GM19043 (cell line): ENCODE measurements around the gene THTPA.
A peak's percentile ranks its signal among the peaks of the same experiment; 100 is the strongest.

Experiments used
- ATAC-seq: cut with Tn5 transposase; IDR thresholded peaks from one replicate; pipeline ENCODE4 v1.9.1; 2021; ENCODE audit warnings: low read depth; ENCODE audit not compliant: unreplicated experiment

THTPA gene

DNA sequence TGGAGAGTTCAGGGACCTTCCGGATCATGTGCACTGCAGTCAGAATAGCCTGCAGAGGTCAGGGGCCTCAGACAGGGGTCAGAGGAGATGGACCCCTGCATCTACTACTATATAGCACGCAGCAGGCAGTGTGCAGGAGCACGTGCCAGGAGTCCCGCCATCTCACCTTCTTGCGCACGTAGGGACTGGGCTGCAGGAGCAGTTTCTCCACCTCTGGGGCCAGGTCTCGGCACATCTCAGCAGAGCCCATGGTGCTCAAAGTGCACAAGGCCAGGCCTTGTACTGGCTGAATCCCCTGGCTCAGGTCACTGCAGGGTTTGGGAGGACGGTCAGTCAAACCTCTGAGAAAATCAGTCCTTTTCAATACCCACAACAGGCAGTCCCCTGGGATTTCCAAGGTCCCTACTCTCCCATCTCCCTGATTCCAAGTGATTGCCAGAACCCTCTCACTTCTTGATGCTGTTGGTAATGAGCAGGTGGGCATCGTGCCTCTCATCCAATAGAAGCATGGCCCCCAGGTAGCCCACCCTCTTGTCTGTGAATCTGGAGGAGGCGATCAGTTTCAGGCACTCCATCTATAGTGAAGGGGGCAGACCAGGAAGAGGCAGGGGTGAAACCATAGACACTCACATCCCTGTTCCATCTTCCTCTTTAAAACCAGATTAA lies 10.2 kb downstream of the THTPA start:
- no peak for ATAC-seq

DNA sequence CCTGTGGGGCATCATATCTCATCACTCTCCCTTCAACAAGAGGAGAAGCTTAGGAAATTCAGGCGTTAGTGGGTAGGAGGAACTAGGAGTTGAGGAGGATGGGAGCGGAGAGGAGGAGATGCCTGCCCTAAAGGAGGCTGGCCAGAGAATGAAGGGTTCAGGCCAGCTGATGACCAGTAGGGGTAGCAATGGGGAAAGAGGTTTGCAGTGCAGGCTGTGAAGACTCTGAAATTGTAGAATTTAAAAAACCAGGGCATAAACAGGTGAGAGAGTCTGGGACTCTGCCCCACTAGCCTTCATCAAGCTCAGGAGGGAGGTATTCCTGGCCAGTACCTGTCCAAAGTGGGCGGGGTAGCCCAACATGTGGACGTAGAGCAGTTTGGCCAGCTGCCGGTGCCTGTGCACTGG lies 10.7 kb downstream of the THTPA start:
- peak; percentile 7 for ATAC-seq

DNA sequence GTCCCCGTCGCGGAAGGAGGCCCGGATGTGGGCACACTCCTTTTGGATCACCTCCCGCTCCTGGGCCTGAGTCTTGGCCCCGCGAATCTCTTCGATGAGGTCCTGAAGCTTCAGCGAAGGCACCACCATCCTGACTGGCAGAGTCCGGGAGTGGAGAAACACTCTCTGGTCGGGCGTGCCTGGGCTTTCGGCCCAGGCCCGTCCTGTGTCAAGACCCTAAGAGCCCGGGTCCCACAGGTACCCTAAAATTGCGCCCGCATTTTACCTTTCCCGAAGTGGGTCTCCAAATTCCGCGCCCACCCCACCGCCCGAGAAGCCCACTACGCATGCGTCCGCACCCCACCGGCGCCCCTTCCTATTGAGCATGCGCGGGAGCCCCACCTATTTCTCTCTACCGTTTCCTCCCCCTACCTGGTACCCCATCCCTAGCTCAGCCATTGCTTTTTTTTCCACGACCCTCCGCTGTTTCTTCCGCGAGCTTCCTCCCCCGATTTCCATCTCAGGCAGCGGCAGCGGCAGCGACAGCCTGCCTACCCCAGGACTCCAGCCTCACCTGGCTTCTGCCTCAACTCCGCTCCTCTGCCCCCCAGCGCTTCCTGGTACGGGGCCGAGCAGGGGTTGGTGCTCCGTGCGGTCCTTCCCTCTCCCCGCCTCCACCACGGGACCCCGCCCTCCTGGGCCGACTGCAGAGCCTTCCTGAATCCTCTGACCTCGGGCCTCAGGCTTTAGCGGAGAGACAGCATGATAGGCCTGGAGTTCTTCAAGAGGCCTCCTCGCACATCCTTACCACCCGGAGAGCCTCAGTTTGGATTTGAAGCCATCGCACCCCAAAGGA lies 11.3 kb downstream of the THTPA start, which contains the start of gene AP1G2:
TSS of gene AP1G2 (minus strand) at position 606 of the 835 bp plus-strand sequence. CDS start at position 129, 477 bp downstream.
- ATAC-seq = peak; percentile 82

DNA sequence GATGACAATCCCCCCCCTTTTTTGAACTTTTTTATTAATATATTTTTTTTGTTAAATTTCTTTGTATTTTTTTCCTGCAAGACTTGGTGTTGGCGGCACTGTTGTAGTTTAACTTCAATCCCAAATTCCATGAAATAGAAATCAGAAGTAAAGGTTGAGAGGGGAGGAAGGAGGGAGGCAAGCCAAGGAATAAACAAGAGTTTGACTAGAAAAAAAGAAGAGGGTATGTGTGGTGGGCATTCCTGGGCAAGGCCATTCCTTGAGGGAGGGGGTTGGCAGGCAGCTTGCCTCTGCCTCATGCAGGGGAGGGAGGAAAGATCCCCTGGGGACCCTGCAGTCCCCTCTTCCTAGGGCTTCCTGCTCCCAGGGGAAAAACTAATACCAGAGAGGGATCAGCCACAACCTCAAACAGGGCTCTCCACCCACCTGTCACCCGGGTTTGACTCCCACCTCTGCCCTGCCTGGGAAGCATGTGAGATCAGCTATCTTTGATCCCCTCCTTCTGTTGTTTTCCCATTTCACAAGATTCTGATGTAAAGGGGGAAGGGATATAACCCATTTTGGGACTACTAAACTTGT lies 12.0 kb downstream of the THTPA start:
- no peak for ATAC-seq

DNA sequence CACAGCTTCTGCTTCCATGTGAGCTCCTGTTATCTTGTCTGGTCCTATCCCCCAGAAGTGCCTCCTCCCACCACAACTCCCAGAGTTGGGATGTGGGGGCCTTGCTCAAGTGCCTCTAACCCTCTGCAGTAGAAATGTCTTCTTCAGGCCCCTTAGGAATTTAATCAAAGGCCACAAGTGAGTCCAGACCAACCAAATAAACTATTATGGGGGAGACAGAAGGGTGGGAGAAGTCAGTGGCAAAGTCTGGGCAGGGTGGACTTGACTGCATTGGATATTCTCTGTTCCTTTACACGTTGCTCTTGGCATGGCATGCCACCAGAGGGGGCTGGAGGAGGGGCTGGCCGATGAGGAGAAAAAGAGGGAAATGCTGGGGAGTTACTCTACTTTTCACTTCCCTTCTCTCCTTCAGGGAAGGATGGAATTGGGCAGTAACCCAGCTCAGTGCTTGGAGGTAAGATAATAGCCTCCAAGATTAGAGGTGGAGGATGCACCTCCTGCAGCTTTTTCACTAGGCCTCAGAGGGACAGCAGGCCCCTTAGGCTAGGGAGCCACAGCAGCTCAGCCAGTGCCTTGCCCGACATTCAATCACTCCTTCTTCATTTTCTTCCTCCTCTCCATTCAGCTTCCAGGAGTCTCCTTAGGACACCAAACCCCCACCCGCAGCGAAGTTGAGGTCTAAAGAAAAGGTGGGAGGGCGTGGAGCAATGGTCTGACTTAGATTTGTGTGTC lies 12.7 kb downstream of the THTPA start:
- ATAC-seq = no peak

DNA sequence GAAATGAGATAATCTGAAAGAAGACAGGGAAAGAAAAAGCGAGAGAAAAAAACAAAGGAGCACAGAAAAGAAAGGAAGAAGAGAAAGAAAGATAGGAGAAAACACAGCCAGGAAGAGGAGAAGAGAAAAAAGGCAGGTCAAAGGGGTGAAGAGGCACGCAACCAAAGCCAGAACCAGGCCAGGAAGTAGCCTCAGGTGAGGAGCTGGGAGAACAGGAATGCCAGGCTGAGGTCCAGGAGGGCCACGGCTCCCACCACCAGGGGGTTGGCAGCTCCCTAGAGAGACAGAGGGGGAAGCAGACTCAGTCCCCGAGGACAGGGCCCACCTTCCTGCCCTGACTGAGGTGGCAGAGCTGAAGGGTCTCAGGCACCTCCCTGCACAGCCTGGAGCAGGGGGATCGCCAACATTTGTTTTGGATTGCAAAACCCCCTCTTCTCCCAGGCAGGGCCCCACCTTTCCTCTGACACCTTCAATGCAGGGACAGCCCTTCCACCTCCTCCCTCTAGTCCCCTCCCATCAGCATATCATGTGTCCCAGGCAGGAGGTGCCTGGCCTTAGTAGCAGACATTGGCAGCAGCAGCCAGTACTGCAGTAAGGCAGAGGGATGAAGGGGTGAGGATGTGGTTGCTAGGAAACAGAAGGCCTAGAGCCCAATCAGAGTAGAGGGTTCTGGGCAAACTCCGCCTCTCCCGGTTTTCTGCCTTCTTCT lies 13.5 kb downstream of the THTPA start:
- ATAC-seq = no peak

DNA sequence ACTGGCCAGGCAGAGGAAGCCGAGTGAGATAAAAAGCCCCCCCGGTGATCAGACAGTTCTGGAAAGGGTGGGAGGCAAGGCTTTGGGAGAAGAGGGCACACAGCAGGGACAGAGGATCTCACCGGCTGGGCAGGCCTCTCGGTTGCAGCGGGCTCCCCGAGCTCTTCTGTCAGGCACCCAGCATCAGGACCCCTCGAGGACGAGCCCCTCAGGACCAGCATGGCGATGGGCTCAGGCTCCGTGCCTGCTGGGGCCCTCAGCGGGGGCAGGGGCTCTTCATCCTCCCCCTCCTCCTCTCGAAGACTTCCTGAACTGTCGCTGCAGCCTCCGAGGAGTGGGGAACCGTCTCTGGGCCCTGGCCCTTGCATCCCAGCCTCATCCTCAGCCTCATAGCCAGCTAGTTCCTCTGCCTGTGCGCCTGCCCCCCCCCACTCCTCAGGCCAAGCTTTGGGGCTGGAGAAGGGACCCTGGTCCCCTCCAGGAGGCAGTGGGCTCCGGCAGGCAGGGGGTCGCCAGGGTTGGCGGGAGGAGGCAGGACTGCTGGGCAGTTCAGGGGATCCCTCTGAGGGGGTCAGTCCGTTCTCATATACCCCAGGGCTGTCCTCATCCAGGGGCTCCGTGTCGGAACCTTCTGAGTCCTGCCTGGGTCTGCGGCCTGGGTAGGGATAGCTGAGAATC lies 14.9 kb downstream of the THTPA start:
- ATAC-seq = no peak

DNA sequence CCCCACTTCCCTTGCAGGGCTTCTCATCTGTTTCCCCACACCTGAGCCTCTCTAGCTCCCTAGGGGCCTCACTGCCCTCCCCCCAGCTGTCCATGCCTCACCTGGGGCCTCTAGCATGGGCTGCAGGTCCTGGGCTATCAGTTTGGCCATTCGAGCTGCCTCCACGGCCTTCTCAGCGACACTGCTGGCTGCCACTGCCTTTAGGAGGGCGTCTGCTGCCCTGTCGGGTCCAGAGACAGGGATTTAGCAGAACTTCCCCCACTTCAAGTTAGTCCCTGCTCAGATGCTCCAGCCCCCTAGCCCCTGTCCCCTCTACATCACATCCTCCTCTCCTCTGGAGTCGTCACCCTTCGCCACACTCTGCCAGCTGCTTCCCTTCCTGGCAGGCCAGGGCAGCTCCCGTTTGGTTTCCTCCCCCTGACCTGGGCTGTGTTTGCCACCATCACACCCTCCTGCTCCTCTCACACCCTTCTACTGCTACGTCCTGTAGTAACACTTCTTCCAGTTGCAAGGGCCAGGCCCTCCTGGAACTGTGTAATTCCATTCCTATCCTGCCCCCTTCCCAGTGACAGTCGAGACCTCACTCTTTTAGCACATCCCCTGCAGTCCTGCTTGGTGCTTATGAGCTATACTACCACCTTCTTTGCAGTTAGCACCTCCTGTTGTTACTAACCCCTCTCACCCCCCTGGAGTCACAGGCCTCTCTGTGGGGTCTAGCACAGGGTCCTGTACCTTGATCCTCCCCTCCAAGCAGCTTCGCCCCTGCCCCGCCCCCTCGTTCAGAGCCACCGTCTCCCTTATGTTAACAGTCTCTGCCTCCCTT lies 15.8 kb downstream of the THTPA start:
- ATAC-seq = no peak

DNA sequence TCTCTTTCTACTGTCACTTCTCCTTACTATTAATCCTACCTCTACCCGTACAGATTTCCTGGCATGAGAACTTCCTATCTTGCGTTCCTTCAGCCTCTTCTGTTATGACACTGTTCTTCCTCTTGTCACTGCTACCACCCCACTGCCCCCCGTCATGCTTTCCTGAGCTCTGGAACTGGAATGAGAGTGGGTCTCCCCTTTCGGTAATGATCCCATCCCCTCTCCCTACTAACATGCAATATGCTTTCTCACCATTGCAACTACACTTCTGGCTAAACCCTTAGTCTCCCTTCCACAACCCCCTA lies 16.4 kb downstream of the THTPA start:
- ATAC-seq = no peak

DNA sequence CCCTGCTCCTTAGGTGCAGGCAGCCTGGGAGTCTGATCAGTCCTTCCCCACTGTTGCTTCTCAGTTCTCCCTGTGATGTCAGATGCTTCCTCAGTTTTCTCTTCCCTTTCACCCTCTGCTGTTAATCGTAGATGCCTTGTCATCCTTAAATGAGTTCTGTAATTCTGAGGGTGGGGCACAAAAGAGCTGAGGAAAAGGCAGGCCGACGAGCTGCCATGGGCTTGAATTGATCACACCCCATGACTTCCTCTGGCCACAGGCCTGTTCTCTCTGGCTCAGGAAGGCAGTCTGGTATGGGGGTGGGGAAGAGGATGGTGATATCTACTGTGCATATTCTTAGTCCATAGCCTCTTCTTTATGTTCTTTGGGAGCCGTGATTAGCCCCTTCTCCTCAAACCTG lies 16.8 kb downstream of the THTPA start:
- ATAC-seq = no peak

DNA sequence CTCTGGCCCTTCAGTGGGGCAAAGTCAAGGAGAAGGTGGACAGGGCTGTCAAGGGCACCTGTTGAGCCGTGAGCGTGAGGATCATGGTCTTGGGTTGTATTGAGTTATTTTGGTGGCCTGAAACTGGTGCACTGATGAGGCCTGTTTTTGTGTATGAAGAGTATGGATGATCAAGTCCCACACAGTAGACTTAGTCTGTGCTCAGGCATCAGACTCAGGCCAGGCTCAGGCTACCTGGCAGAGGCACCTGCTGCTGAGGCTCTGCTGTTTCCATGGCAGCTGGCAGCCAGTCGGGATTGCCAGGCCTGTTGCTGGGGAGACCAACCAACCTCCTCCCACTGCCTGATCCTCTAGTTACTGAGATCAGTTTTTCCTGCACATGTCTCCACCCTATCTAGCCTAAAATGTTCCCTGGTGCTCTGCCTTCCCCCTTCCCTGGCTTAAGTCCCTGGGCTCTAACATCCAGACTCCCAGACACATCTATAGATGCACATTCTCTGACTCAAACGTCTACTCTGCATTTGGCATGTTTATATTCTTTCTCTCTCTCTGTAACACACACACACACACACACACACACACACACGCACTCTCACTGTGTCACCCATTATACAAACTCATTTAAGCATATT lies 17.4 kb downstream of the THTPA start:
- no peak for ATAC-seq

DNA sequence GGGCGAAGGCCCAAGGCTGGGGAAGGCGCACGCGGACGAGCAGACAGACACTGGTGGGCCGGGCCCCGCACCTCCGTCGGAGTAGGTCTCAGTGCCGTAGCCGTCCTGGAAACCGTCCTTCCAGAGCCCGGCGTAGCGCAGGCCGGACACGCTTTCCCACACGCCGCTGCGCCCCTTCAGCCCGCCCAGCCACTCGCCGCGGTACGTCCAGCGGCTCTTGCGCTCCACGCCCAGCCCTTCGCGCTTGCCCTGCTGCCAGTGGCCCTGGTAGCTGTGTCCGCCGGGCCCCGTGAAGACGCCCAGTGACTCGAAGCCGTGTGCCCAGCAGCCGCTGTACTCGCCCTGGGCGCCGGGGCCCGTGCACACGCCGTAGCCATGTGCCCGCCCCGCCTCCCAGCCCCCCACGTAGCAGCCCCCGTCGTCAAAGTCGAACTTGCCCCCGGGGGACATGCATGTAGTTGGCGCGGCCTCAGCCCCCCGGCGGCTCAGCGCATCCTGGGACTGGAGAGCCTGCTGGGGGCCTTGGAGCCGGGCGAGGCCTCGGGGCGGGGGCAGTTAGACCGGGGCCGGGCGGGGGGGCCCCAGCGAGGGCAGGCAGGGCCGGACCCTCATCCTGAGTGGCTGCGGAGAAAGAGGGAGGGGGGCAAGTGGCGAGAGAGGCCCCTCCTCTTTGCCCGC lies 21.1 kb downstream of the THTPA start:
- ATAC-seq = no peak

DNA sequence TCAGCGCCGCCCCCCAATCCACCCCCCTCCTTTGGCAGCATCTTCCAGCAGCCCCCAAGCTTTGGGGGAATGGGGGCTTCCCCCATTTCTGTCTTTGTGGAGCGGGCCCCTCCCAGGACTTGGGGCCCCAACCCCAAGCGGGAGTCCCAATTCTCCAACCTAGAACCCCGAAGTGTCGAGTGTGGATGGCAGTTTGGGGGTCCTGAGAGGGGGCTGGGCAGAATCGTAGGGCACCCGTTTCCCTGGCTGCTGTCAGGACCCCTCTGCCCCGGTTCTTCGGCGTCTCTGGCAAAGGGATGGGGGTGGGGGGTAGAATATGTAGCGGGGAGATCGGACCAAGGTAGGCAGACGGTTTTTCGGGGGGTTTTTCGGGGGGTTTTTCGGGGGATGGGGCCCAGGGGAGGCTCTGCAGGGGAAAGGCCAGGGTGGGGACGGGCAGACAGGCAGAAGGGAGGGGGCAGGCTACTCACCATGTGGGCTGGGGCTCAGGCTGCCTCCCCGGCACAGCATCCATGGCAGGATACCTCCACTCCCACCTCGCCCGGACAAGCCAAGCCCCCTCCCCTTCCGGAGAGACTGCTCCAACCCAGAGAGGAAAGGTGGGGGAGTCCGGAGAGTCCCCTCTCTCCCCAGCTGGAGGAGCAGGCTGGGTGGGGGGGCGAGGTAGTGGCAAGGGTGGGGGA lies 21.8 kb downstream of the THTPA start:
- no peak for ATAC-seq

DNA sequence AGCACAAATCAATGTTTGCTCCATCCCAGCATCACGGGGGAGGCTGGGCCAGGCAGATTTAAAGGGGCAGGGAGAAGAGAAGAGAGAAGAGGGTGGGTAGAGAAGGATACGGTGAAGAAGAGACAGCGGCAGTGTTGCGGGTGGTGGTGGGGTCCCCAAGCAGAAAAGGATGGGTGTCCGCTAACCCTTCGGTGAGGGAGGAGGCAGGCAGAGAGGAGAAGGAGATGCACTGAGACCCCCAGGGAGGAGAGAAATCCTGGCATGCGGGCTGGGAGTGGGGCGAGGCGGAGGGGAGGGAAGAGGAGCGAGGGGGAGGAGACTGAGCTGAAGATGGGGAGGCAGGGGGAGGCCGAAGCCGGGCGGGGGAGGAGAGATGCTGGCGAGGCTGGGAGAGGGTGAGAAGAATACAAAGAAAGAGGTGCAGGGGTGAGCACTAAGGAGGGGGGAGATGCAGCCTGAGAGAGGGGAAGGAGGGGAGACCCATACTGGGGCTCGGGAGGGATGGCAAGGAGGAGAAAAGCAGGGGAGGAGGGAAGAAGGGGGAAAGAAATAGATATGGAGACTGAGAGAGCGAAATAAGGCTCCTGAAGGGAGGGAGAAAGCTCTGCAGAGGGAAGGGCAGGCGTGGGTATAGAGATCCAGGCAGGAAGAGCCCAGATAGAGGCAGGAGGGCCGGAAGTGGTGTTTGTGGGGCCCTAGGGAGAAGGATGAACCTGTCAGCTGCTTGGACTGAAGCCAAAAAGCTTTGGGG lies 22.7 kb downstream of the THTPA start, which contains the start of gene JPH4:
TSS of gene JPH4 (minus strand) at position 231 of the 751 bp plus-strand sequence. CDS start 1,337 bp downstream, outside the sequence.
- no peak for ATAC-seq

DNA sequence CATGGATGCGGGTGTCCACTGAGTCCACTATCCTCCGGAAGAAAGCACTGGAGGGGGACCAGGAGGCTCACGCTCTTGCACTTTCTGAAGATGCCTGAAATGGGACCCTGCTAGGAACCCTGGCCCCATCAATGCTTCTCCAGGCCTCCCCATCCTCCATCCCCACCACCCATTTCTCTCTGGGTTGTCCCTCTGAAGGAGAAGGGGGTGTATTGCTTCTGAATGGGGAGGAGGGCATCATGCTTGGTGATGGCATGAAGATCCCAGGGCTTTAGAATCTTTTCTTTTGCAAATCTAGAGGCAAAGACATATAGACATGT lies 23.2 kb downstream of the THTPA start:
- no peak for ATAC-seq

DNA sequence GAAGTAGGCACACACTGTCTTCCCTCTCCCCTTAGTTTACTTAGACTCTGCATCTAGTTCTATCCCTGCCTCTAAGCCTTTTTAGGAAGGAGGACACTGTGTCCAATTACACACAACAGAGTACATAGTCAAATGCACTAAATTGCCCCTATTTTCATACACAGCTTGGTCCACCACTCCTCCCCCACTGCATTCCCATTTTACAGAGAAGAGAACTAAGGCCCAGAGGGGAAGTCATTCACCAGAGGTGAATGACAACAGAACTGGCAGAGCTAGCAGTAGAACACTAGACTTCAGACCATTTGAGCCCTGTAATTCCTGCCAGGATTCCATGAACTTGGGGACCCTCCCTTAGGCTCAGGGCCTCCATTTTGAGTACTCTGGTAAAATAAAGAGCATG lies 23.7 kb downstream of the THTPA start:
- no peak for ATAC-seq
